Measurements from ENCODE around the gene KIFC3.
A peak's percentile ranks its signal among the peaks of the same experiment; 100 is the strongest.
"Not testable (repeated sequence)": the region's sequence is repeated elsewhere in the genome, so short reads cannot be mapped to it uniquely, and the experiment has no call there.

Gene KIFC3

DNA sequence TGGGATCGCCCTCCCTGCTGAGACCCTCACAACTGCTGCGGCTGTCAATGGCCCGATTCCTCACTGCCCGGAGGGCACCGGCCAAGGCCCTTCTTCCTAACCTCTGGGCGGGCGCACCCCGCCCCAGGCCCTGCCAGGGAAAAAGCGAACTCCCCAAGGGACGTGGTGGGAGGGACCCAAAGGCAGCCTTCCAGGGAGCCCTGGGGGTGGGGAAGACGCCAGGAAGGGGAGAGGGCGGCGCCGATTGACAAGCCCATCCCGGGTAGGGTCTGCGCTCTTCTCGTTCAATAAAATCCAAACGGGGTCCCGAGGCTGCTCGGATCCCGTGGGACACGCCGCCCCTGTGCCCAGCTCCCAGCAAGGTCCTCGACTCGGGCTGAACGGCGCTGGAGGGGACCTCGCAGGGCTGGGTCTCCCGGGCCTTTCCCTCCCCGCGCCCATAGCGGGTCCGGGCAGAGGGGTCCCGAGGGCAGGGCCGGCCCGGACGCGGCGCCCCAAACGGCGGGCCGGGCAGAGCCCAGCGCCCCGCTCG, 416 bp downstream of the KIFC3 start:
- no peak for DNase-seq

- no peak for DNase-seq
These were observed 1.0 kb downstream of the KIFC3 start for GRCh38 chr16:57801098-57801808.

- no peak for DNase-seq
These were observed 1.8 kb downstream of the KIFC3 start for GRCh38 chr16:57800200-57801097.

DNA sequence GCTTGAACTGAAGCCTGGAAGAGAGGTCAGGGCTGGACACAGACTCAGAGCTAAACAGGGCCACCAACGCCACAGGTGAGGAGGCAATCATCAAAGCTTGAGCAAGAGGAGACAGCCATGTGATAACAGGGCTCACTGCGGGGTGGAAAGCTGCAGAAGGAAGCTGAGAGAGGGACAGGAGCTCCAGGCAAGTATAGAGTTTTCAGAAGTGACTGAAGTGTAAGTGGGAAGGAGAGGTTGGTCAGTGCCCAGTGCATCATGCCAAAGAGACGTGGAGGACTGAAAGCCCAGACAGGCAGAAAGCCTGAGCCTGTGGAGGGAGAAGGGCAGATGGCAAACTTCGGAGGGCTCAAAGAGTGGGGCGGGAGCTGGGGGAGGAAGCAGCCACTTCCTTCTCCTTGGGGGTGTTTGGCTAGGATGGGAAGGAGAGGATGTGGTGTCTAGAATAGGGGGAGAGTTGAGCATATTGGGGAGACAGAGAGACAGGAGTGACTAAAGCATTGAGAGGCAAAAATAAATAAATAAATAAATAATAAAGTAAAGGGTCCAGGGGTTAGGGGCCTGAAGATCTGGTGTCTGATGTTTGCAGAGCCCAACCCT, 2.6 kb downstream of the KIFC3 start:
- no peak for DNase-seq

DNA sequence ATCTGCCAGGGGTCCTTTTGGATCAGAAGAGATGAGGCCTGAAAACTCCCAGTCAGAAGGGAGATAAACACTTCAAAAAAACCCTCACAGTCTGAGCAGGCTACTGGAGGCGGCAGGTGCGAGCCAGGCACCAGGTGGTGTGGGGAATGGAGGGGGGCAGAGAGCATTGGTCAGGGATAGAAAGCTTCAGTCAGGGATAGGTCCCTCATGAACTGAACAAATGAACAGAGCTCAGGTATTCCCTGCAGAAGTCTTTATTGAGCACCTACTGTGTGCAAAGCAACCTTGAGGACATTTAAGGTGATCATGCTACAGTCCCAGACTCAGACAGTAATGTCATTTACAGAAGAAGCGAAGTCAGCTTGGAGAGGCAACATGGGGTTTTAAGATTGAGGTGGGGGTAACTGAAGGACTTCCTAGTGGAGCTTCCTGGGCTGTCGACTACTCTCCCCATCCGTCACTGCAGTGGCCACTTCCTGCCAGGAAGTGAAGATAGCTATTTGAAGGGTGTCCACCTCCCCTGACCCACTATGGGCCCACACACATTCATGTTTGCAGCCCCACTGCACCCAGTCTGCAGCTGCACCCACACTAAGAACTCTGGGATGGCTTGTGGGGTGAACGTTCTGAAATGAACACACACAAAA, 3.2 kb downstream of the KIFC3 start:
- DNase-seq: peak; percentile 17

DNA sequence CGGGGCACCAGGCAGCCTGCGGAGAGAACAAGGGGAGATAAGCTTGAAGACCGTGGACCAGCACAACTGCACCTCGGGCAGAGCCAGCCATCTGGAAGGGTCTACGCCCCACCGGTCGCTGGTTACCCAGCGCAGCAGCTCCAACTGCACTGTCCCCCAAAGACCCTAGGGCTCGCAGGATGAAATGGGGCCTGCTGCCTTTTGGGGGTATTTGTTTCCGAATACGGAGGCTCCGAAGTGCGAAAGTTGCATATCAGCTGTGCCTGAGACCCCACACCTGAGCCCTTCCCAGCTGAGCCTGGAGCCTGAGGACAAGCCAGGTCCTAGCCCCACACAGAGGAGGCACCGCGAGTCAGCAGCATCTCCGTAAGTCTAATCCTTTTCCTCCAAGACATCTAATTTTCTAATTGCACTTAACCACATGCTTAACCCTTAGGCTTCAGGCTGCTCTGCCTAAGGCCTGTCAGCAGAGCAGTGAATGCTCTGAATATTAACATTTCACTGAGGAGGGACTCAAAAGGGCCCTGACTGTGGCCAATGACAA, 4.0 kb downstream of the KIFC3 start:
- DNase-seq: no peak

- DNase-seq: no peak
These were observed 4.6 kb downstream of the KIFC3 start for GRCh38 chr16:57797526-57798266.

DNA sequence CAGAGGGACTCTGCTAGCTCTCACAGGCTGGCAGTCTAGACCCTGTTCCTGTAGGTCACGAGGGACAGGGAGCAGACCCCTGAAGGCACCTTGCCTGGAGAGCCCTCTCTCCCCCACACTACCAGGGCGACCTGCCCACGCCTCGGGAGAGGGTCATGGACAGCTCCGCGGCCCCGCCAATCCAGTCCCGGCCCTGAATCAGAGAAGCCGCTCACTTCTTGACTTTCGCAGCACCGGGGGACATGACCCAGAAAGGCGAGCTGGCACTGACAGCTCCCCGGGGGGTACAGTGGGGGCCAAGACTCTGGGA, 5.1 kb downstream of the KIFC3 start:
- DNase-seq: no peak

GRCh38 chr16:57796014-57796413, 6.3 kb downstream of the KIFC3 start:
- not testable (repeated sequence) for DNase-seq

DNA sequence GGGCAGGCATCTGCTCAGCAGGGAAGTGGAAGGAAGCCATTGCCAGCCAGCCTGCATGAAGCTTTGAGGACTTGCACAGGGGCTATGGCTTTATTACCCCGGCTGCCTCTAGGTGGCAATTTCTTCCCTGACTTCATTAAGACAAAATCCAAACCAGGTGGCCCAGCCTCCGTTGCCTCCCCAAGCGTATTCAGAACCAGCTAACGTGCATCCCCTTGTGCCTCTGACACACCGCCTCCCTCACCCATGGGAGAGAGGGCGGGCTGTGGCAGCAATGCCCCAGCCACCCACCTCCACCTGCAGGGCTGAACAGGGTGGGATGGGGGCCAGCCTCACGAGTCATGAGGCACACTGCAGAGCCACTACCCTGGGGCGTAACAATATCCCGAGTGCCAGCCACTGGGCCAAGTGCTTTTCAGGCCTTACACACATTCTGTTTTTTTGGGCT, 6.8 kb downstream of the KIFC3 start:
- DNase-seq: no peak

DNA sequence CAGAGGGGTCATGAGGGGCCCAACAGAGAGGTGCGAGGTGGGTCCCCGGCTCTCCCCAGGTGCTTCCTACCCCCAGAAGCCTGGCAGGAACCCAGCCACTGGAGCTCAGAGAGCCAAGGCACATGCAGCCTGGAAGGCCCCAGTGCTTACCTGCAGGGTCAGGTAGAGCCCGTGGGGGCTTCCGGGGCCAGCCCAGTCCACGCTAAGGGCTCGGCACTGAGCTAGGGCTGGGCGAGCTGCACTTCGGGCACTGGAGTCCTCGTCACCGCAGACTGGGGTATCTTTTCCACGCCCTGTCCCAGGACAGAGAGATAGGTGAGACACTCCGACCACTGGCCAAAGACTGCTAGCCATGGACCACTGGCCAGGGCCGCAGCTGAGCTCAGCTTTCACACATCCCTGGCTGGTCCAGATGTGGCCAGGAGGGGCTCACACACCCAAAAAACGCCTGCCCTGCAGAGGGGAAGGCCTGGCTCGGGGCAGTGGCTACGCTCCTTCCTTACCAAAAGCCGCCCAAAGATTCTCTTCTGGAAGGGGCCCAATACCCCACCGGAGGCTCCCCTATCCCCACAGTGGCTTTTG, 7.4 kb downstream of the KIFC3 start:
- DNase-seq: no peak

- no peak for DNase-seq
These were observed 10.3 kb downstream of the KIFC3 start for GRCh38 chr16:57791893-57792461.

- no peak for DNase-seq
These were observed 10.9 kb downstream of the KIFC3 start for GRCh38 chr16:57791195-57791892.

- no peak for DNase-seq
These were observed 13.3 kb downstream of the KIFC3 start for GRCh38 chr16:57788951-57789350.

DNA sequence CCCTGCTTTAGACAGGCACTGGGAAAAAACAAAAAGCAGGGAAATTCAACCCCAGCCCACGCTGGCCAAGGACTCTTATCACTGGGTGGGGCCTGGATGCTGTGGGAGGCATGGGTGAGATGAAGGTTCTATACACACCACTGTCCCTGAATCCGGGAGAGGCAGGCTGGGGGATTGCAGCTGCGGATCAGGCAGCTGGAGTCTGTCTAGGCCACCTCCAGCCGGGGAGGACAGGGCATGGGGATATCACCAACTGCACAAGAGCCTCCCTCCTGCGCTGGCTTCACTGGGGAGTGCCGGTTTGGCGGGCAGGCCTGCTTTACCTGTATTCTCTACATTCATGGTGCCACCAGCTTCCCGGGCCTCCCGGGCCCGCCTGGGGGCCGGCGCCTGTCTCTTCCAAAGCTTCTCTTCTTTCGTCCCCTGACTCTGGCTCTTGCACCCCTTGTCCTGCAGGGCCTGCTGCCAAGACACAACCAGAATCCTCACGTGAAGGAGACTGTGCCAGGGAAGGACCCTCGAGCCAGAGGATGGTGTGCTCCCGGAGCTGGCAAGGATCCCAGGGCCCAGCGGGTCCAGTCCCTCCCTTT, 13.9 kb downstream of the KIFC3 start:
- DNase-seq: no peak

DNA sequence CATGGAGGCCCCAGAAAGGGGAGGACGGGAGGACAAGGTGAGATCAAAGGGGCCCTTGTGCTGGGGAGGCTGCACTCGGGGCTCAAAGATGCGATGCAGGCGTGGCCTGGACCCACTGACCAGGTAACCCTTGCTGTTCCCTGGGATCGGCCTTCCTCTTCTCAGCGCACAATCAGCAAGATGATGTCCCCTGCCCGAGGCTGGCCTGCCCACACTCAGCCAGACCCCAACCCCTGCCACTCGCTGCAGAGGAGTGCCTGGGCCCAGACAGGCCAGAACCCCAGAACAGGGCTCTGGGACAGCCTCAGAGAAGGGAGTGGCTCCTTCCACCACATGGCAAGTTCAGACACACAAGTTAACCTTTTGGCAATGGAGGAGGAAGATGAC, 14.8 kb downstream of the KIFC3 start:
- DNase-seq: no peak

DNA sequence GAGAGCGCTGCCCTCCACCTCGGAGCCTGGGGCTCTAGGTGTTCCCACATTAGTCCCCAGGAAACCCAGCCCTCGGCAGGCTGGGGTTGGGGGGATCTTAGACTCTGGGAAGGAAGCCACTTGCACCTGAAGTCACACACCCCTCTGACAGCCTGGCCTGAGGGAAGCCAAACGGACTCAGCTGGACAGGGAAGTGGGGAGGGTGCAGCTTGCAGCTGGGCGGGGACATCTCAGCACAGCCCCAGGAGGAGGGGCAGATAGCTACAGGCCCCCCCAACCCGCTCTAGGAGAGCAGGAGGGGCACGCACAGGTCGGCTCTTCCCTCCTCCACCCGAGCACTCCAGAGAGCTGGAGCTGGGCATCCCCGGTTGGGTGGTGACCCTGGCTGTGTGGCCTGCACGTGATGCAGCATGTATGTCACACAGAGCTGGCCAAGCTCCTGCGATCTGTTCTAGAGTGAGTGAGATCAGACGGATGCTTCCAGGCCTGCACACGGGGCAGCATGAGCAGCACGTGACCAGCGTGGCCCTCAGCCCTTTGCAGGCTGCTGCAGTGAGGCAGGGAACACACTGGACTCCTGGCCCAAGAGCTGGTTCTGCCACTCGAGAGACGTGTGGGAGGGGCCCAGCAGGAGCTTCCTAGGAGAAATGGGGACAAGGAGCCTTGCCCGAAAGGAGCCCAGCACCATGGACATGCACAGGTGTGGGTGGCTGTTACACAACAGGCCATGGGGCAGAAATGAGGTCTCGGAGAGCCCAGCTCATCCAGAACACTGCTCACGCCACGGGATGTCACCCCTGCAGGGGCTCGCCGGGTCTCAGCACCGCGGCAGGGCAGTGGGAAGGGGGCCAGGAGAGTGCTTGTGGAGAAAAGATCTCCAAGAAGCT, 15.4 kb downstream of the KIFC3 start:
- no peak for DNase-seq

DNA sequence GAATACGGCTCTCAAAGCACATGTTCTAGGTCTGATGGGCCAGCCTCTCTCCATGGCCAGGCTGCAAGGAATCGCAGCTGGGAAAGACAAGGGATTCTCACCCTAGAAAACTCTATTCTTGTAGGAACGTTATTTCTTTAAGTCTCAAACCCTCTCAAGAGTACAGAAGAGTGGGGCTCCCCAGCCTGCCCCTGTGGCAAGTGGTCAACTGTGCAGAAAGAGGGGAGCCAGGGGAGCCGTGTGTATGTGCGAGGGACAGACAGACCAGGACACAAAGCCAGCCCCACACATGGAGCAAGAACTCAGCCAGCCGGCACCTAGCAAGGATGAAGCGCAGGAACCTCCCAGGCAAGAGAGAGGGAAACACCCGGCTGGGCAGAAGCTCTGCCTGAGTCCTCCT, 16.4 kb downstream of the KIFC3 start:
- DNase-seq: no peak

- no peak for DNase-seq
These were observed 16.9 kb downstream of the KIFC3 start for GRCh38 chr16:57785385-57785784.
